Measurements from ENCODE around the gene CXCR6. TPM values are rescaled to one million over a fixed set of nuclear protein-coding genes. Genes with fewer than 3 reads are reported as not detected.

CXCR6 gene
- total RNA-seq, 1 experiment from 2014 or later, result not detected

GRCh38 chr3:45940004-45940780 is 3.1 kb upstream of the CXCR6 start:
- Mint-ChIP-seq H3K4me3 (ENCODE audit: unreplicated experiment) (no peak overlapping the region), H3K27ac (ENCODE audit: low read depth, unreplicated experiment) (no peak overlapping the region), H3K27me3 (ENCODE audit: insufficient read depth, unreplicated experiment) (no peaks in the 10 kb centered on the region), H3K9me3 (ENCODE audit: unreplicated experiment) (peaks cover 7% of the 10 kb centered on the region), H3K36me3 (ENCODE audit: insufficient read depth, unreplicated experiment) (peaks cover 21% of the 10 kb centered on the region), H3K4me1 (ENCODE audit: insufficient read depth, unreplicated experiment) (peaks cover 6% of the 10 kb centered on the region)
- TF ChIP-seq CTCF (IDR thresholded peaks at IDR 0.05; ENCODE audit: unreplicated experiment), result no peak
- CTCF ChIA-PET, result interaction anchor here (0.5 to 9.6 kb wide), 14 partner anchors 11 to 1840 kb away, joined by 3 to 241 read pairs (median 6); partner anchors contain the start of gene CCR5
- no TSS peak for BruUV-seq (replicated peaks)
- no peak for DNase-seq (ENCODE audit: unreplicated experiment)
- POLR2A ChIA-PET, result interaction anchor here (0.6 to 0.8 kb wide), 3 partner anchors 16 to 181 kb away, joined by 3 read pairs; no protein-coding TSS in a partner anchor
- intact Hi-C loops (cut with micrococcal nuclease), result no loop called here

- no peaks in the 10 kb centered on the region for H3K27me3 Mint-ChIP-seq (ENCODE audit: insufficient read depth, unreplicated experiment)
- ChIA-PET CTCF (interaction anchor here (0.7 to 9.6 kb wide), 6 partner anchors 11 to 437 kb away, joined by 3 to 241 read pairs (median 16); partner anchors contain the start of gene CCR5), POLR2A (interaction anchor here (0.6 to 0.8 kb wide), 3 partner anchors 17 to 143 kb away, joined by 3 read pairs; no protein-coding TSS in a partner anchor)
- BruUV-seq (replicated peaks), result no TSS peak
- H3K4me1 Mint-ChIP-seq (ENCODE audit: insufficient read depth, unreplicated experiment), result peaks cover 6% of the 10 kb centered on the region
- H3K9me3 Mint-ChIP-seq (ENCODE audit: unreplicated experiment), result peaks cover 7% of the 10 kb centered on the region
- no peak overlapping the region for H3K4me3 Mint-ChIP-seq (ENCODE audit: unreplicated experiment)
- no peak for DNase-seq (ENCODE audit: unreplicated experiment)
- no peak overlapping the region for H3K27ac Mint-ChIP-seq (ENCODE audit: low read depth, unreplicated experiment)
- no peak for TF ChIP-seq CTCF (IDR thresholded peaks at IDR 0.05; ENCODE audit: unreplicated experiment)
- peaks cover 14% of the 10 kb centered on the region for H3K36me3 Mint-ChIP-seq (ENCODE audit: insufficient read depth, unreplicated experiment)
- intact Hi-C loops (cut with micrococcal nuclease), result no loop called here
Observed at GRCh38 chr3:45940781-45941365, 2.4 kb upstream of the CXCR6 start.

GRCh38 chr3:45942051-45942825 is 1.0 kb upstream of the CXCR6 start:
- DNase-seq (ENCODE audit: unreplicated experiment), result no peak
- H3K27me3 Mint-ChIP-seq (ENCODE audit: insufficient read depth, unreplicated experiment), result no peaks in the 10 kb centered on the region
- intact Hi-C loops (cut with micrococcal nuclease), result no loop called here
- peaks cover 7% of the 10 kb centered on the region for H3K9me3 Mint-ChIP-seq (ENCODE audit: unreplicated experiment)
- H3K27ac Mint-ChIP-seq (ENCODE audit: low read depth, unreplicated experiment), result no peak overlapping the region
- CTCF ChIA-PET, result interaction anchor here (1.2 to 9.6 kb wide), 2 partner anchors 25 to 136 kb away, joined by 4 to 241 read pairs; no protein-coding TSS in a partner anchor
- peaks cover 6% of the 10 kb centered on the region for H3K4me1 Mint-ChIP-seq (ENCODE audit: insufficient read depth, unreplicated experiment)
- POLR2A ChIA-PET, result no interaction called here
- no peak for TF ChIP-seq CTCF (IDR thresholded peaks at IDR 0.05; ENCODE audit: unreplicated experiment)
- no TSS peak for BruUV-seq (replicated peaks)
- no peak overlapping the region for H3K4me3 Mint-ChIP-seq (ENCODE audit: unreplicated experiment)
- peaks cover 13% of the 10 kb centered on the region for H3K36me3 Mint-ChIP-seq (ENCODE audit: insufficient read depth, unreplicated experiment)

All from MCF 10A (cell line).